Left renal pelvis (tissue), 4 donors: ENCODE data around the gene SLC12A7. TPM values are rescaled to one million over a fixed set of nuclear protein-coding genes. Genes with fewer than 3 reads are reported as not detected.

Source experiments
- DNase-seq, 4 donors: peaks; one replicate each; pipeline ENCODE4 v3.0.0-alpha.2; 2013; ENCODE audit warnings: low read depth in 4 of 4, low spot score in 3 of 4
- polyA plus RNA-seq, 4 donors: library from polyadenylated mRNA; unstranded; fragments of 120-200 nt; gene quantifications; one replicate each; pipeline ENCODE4 v1.2.1, GENCODE V29; 2013; ENCODE audit not compliant: insufficient read length in 4 of 4

SLC12A7 gene
- polyA plus RNA-seq, 4 donors: 24.1 to 41.4 (median 34.1) TPM

DNA sequence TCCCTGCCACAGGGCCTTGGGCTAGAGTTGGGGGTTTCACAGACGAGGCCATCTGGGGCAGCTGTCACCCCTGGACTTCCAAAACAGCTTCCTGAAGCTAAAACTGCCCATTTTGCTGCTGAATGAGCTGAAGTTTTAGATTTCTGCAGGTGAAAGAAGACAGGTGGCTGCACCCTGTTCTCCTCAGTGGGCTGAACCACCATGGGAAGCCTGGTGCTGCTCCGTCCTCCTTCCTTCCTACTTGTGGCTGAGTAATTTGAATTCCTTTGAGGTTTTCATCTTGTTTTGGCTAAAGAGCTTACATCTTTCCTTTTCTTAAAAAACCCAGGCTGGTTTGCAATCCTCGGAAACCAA is 97.9 kb downstream of the SLC12A7 start:
- no peak for DNase-seq

- DNase-seq: no peak
Observed at GRCh38 chr5:1013238-1013947, 98.5 kb downstream of the SLC12A7 start.

- DNase-seq: no peak
Observed at GRCh38 chr5:1012900-1013237, 99.0 kb downstream of the SLC12A7 start.

GRCh38 chr5:1012313-1012841 is 99.5 kb downstream of the SLC12A7 start:
- no peak for DNase-seq

DNA sequence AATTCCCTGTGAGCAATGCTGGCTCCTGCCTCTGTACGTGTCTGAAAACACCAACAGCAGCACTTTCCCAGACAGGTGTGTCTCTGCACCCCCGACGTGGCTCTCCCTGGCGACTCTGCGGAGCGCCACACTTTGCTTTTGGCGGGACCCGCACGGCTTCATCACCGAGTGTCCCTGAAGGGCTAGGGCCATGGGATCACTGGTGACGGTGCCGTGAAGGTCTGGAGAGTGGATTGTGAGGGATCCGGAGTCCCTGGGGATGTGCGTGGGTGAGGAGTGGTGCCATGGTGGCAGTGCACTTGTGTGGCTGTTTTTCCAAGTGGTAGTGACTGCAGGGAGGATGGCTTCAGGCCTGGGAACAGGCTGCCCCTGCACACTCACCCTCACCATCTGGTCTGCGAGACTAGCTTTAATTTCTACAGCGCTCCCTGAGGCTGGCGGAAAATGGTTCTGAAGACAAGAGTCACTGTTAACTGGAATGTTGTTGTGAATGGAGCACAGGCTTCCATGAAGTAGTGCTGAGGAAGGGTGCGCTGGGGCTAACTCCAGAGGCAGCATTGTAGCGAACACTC is 100.0 kb downstream of the SLC12A7 start:
- no peak for DNase-seq

DNA sequence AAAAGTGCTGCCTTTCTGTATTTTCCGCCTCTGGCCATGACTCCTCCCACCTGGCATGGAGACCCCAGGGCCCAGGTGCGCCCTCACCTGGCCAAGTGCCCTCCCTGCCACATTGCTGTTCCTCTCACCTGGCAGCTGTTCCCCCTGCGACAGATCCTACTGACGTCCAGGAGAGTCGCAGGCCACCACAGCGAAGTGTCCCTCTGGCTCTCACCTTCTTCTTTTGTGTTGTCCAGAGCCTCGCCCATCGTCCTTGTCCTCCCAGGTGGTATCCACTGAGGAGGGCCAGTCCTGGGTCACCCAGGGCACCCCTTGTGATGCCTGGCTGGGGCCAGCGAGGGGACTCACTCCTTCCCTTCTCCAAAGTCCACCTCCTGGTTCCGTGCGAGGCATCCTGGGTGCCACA is 100.6 kb downstream of the SLC12A7 start:
- no peak for DNase-seq

DNA sequence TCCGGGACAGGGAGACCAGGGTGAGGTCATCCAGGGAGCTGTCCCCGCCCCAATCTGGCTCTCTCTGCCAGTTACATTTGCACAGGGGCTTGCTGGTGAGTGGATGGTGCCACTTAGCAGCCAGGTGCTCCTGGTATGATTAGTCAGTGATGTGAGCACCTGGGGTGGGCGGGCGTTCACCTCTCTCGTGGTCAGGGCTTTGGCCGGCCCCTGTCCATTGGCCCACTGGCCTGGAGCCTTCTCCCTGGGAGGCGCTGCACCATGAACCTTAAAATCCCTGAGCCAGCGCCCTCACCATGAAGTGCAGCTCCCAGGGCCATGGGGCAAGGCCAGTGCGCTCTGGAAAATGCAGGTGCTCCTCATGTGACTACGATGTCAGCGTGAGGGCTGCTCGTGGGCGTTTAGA is 101.2 kb downstream of the SLC12A7 start:
- no peak for DNase-seq

DNA sequence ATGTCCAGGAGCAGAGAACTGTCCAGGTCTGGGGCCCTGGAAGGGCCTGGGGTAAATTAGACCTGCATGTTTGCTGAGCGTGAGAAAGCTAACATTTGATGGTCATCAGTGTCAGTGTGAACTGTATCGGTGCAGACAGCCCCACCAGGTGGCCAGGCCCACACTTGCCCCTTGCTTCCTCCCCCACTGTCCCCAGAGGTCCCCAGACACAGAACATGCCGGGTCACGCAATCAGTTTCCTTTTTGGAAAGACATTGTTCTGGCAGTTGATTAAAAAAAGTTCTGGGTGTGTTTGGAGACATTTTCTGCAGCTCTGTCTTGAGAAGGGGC is 101.7 kb downstream of the SLC12A7 start:
- no peak for DNase-seq

DNA sequence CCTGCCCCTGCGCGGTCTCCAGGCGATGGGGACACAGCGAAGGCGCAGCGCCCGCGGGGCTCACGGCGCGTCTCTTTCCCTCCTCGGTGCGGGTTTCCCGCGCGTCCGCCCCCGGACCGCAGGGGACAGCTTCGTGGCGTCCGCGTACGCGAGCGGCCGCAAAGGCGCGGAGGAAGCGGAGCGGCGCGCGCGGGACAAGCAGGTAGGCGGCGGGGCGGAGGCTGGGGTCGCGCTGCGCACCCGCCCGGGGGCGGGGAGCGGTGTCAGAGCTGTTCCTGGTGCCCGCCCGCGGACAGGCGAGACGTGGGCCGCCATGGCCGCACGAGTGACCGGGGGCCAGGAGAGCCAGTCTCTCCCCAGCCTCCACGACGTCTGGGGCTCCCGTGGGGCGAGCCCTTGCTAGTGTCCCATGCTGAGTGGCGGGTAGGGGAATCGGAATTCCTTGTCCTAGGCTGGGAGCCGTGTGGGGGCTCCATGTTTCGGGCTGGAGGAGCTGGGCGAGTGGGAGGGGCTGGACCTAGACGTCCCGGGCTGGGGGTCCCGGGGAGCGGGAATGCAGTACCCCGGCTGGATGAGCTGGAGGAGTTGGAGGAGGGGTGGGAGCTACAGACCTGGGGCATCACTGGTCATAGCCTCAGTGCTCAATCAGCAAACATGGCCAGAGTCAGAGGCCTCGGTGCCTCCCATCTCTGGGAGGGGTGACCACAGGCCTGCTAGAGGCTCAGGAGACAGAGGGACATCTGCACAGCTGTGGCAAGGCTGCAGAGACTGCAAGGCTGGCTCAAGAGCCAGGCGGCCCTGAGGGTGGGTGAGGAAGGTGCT is 102.3 kb downstream of the SLC12A7 start:
- DNase-seq: no peak

DNA sequence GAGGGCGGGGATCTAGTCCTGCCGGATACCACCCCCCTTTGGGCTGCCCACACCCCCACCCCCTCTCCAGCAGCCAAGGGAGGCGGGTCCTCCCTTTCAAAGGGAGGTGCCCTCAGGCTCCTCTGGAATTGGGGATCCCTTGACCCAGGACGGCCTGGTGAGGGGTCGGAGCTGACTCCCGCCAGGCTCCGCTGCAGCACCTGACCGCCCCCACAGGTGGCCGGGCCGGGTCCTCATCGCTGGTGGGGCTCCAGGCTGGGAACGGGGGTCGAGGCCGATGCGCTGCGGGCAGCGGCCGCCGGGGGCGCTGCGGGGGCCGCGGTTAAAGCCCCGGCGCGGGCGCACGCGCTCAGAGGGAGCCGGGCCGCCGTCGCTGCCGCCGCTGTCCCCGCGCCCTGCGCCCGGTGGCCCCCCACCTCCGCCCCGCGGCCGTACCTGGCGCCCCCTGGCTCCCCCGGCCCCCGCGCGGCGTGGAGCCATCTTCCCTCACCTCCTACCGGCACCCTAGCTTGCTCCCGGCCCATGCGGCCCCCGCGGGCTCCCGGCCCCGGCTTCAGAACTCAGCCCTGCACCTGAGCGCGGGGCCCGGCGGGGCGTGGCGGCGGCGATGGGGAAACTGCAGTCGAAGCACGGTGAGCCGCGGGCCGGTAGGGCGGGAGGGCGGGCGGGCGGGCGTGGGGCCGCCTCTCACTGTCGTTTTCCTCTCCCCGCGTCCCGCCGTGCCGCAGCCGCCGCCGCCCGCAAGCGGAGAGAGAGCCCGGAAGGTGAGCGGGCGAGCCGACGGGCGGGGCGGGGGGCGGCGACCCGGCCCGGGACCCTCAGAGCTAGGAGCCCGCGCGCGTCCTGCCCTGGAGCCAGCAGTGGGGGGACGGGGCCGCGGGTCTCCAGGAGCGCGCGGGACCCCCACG is 103.2 kb downstream of the SLC12A7 start, which contains the start of gene NKD2:
Gene NKD2, plus strand, starts transcription at position 352 of the 908 bp plus-strand sequence. Its CDS starts 256 bp downstream, at position 608.
- no peak for DNase-seq

GRCh38 chr5:1007681-1008450 is 104.0 kb downstream of the SLC12A7 start:
- DNase-seq: no peak

- no peak for DNase-seq
Observed at GRCh38 chr5:1007221-1007680, 104.6 kb downstream of the SLC12A7 start.

- no peak for DNase-seq
Observed at GRCh38 chr5:1006656-1007071, 105.2 kb downstream of the SLC12A7 start.

DNA sequence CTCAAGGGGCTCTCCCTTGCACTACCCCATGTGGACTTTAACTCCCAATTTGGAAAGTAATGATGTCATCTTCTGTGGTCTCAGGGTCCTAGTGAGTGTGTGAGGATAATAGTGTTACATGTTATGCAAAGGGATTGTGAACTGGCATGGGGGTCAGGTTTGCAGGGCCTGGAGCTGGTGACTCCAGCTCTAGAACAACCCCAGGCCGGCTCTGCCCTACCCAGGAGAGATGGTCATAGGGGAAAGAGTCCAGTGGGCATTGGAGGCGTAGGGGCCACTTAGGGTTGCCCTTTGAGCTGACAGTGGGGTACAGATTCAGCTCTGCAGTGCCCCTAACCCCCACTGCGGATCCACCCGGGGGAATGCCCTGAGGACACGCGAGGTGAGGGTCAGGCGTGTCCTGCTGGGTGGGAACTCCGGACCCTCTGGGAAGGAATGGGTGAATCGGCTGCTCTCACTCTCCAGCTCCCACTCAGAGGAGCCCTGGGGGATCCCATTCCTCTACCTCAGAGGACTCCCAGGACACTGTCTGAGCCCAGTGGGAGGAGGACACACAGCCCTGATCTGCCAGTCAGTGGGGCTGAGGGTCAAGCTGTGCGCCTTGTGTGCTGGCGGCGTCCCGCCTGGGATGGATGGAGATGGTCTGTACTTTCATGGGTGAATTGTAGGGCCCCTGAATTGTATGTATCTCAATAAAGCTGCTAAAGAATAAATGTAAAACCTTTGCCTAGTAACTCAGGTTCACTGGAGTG is 105.8 kb downstream of the SLC12A7 start:
- DNase-seq: no peak

DNA sequence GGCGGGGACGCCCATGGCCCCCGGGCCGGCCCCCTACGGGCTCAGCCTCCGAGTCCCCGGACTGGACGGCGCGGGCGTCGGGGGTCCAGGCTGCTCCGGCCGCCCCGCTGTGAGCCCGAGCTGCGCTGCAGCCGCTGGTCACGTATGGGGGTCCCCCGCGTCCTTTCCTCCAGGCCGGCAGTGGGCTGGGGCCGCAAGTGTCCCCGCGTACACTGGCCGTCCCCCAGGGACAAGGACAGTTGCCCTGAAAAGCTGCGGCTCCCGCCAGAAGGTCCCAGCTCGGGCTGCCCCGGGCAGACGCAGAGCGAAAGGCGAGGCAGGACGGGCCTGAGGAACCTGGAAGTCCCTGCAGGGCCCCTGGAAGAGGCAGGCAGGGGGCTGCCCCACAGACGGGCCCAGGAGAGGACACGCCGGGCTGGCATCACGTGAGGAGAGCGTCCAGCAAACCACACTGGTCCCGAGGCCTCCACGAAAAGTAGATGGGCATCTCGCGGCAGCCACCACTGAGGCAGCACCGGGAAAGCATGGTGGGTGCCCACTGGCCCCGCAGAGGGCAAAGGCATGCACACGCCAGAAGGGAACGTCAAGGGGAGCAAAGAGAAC is 106.5 kb downstream of the SLC12A7 start:
- no peak for DNase-seq

DNA sequence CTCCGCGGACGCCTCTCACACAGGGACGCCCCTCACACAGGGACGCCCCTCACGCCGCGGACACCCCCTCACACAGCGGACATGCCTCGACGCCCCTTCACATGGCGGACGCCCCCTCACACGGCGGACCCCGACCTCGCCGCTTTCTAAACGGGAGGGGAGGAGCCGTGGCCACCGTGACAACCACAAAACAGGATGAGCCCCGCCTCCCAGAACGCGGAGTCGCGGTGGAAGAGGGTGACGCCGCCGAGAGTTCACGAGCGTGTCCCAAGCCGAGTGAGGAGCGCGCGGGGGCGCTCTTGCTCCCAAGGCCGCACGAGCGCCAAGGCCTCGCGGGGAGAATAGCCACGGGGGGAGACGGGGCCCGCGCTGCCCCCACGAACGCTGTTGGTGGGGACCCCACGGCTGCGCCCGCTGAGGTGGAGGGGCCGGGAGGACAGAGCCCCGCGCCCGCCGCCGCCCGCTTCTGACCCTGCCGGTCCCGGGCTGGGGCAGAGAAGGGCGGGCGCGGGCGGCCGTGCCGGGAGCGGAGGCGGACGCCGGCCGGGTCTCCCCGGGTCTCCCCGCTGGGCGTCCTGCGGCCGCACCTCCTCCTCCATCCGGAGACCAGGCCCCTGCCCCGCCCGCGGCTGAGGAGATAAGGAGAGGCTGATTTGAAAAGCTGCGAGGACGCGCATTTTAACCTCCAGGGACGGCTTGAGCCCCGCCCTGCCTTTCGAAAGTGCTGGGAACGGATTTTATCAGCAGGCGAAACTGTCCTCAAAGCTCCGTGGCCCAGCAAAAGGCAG is 107.2 kb downstream of the SLC12A7 start:
- DNase-seq: no peak

- DNase-seq: no peak
Observed at GRCh38 chr5:1003296-1003937, 108.4 kb downstream of the SLC12A7 start.
